GM23338 (cell line): ENCODE measurements around the gene PPME1. TPM values are rescaled to one million over a fixed set of nuclear protein-coding genes. Genes with fewer than 3 reads are reported as not detected.

Experiments used
- ATAC-seq: fragments of 200-7000 bp; cut with Tn5 transposase; 3 replicates; pipeline ENCODE4 v1.9.1; 2020
- DNase-seq: peaks from one replicate; pipeline ENCODE4 v3.0.0-alpha.2; 2015; ENCODE audit warnings: low spot score
- H2AFZ ChIP-seq: fragments of 200-600 bp; sonication (generic); 2 replicates; pipeline ENCODE4 v1.8.0; 2016; ENCODE audit warnings: antibody characterized with exemption, mild to moderate bottlenecking, moderate library complexity
- H3F3A ChIP-seq: fragments of 200-600 bp; sonication (generic); replicated peaks from 2 replicates; pipeline ENCODE4 v1.8.0; 2017; ENCODE audit warnings: antibody characterized with exemption, mixed run types, low read depth
- H3K27ac ChIP-seq: fragments of 200-600 bp; sonication (generic); 2 replicates; pipeline ENCODE4 v1.6.1; 2016; ENCODE audit warnings: low read depth
- H3K27me3 ChIP-seq: fragments of 200-600 bp; sonication (generic); 2 replicates; pipeline ENCODE4 v1.8.0; 2016; ENCODE audit warnings: mild to moderate bottlenecking, mixed run types, moderate library complexity; ENCODE audit not compliant: insufficient read depth
- H3K36me3 ChIP-seq: fragments of 200-600 bp; sonication (generic); 2 replicates; pipeline ENCODE4 v1.8.0; 2016; ENCODE audit warnings: mild to moderate bottlenecking; ENCODE audit not compliant: insufficient read depth
- H3K4me1 ChIP-seq: fragments of 200-600 bp; sonication (generic); 2 replicates; pipeline ENCODE4 v1.8.0; 2016; ENCODE audit warnings: mild to moderate bottlenecking, moderate library complexity; ENCODE audit not compliant: insufficient read depth
- H3K4me2 ChIP-seq: fragments of 200-600 bp; sonication (generic); 2 replicates; pipeline ENCODE4 v1.7.1; 2017; ENCODE audit warnings: mixed run types
- H3K4me3 ChIP-seq: fragments of 200-600 bp; sonication (generic); 2 replicates; pipeline ENCODE4 v1.6.1; 2016; ENCODE audit warnings: mixed run types
- H3K79me2 ChIP-seq: fragments of 200-600 bp; sonication (generic); replicated peaks from 2 replicates; pipeline ENCODE4 v1.8.0; 2017; ENCODE audit warnings: mild to moderate bottlenecking; ENCODE audit not compliant: insufficient read depth
- H3K9me2 ChIP-seq: fragments of 200-600 bp; sonication (generic); 2 replicates; pipeline ENCODE4 v1.8.0; 2017; ENCODE audit not compliant: insufficient read depth
- H4K20me1 ChIP-seq: fragments of 200-600 bp; sonication (generic); replicated peaks from 2 replicates; pipeline ENCODE4 v1.8.0; 2017; ENCODE audit warnings: mild to moderate bottlenecking; ENCODE audit not compliant: insufficient read depth
- H3K27ac Mint-ChIP-seq: 2 replicates; pipeline ENCODE4 v1.8.0; 2020; ENCODE audit warnings: inconsistent platforms, mild to moderate bottlenecking, moderate library complexity, mixed read lengths
- H3K27me3 Mint-ChIP-seq: 3 replicates; pipeline ENCODE4 v1.8.0; 2022; ENCODE audit warnings: low read depth, mild to moderate bottlenecking, moderate library complexity, mixed read lengths, inconsistent platforms; ENCODE audit not compliant: insufficient read depth, poor library complexity
- H3K36me3 Mint-ChIP-seq: 3 replicates; pipeline ENCODE4 v1.8.0; 2021; ENCODE audit warnings: low read depth, mild to moderate bottlenecking, inconsistent platforms, moderate library complexity, mixed read lengths
- H3K4me1 Mint-ChIP-seq: 3 replicates; pipeline ENCODE4 v1.8.0; 2020; ENCODE audit warnings: mild to moderate bottlenecking, inconsistent platforms, mixed read lengths
- H3K4me3 Mint-ChIP-seq: 3 replicates; pipeline ENCODE4 v1.8.0; 2021; ENCODE audit warnings: moderate library complexity, mild to moderate bottlenecking, inconsistent platforms, mixed read lengths
- H3K9me3 Mint-ChIP-seq: 3 replicates; pipeline ENCODE4 v1.8.0; 2020; ENCODE audit warnings: moderate library complexity, mild to moderate bottlenecking, inconsistent platforms, mixed read lengths
- CREB1 ChIP-seq: fragments of 250-450 bp; sonication (Bioruptor Pico); IDR thresholded peaks from 2 replicates; pipeline ENCODE4 v1.5.0; 2020; ENCODE audit warnings: low read depth, mild to moderate bottlenecking, moderate library complexity
- EZH2 ChIP-seq: fragments of 200-600 bp; sonication (generic); IDR thresholded peaks from one replicate; pipeline ENCODE4 v1.8.0; 2017; ENCODE audit warnings: antibody characterized with exemption, mild to moderate bottlenecking, low read depth; ENCODE audit not compliant: unreplicated experiment
- EZH2phosphoT487 ChIP-seq: fragments of 200-600 bp; sonication (generic); IDR thresholded peaks from one replicate; pipeline ENCODE4 v1.8.1; 2018; ENCODE audit warnings: antibody characterized with exemption; ENCODE audit not compliant: unreplicated experiment
- JUNB ChIP-seq: IDR thresholded peaks from one replicate; pipeline ENCODE4 v1.6.1; 2016; ENCODE audit warnings: antibody characterized with exemption; ENCODE audit not compliant: unreplicated experiment
- POLR2AphosphoS5 ChIP-seq: IDR thresholded peaks from 2 replicates; pipeline ENCODE4 v1.6.1; 2016; ENCODE audit warnings: antibody characterized with exemption, low read depth
- ZNF331 ChIP-seq: fragments of 250-450 bp; sonication (Bioruptor Pico); IDR thresholded peaks from 2 replicates; pipeline ENCODE4 v1.5.0; 2020; ENCODE audit warnings: low read depth, mild to moderate bottlenecking, moderate library complexity
- polyA plus RNA-seq: library from polyadenylated mRNA; unstranded; fragments of >200 nt; fragmentation: Nextera tagmentation; extraction: Ambion mirVana; gene quantifications from 2 replicates; pipeline ENCODE4 v1.2.1, GENCODE V29; 2016
- total RNA-seq: library from RNA; depleted of rRNA; stranded (reverse); fragments of >200 nt; shearing (Covaris generic); gene quantifications from 2 replicates; pipeline ENCODE4 v1.2.3, GENCODE V29; 2014
- TF ChIP-seq, protein P1 (sequence below): IDR thresholded peaks from 2 replicates; pipeline ENCODE4 v1.6.1; 2016; ENCODE audit warnings: antibody characterized with exemption
- TF ChIP-seq, protein P2 (sequence below): fragments of 250-450 bp; sonication (Bioruptor Pico); IDR thresholded peaks from 2 replicates; pipeline ENCODE4 v1.5.0; 2020; ENCODE audit warnings: mild to moderate bottlenecking, moderate library complexity

Gene PPME1
- total and polyA plus RNA-seq, 2 experiments from 2014 or later, result 32.1 to 37.2 TPM

GRCh38 chr11:74138572-74138971 is 32.5 kb upstream of the PPME1 start:
- Mint-ChIP-seq H3K36me3 (peaks cover 23% of the 10 kb centered on the region; the same call in 2 of the 3 replicates), H3K4me3 (no peak overlapping the region), H3K27me3 (peaks cover 2% of the 10 kb centered on the region), H3K4me1 (peaks cover 21% of the 10 kb centered on the region), H3K9me3 (peaks cover 2% of the 10 kb centered on the region; the same call in 1 of the 3 replicates), H3K27ac (peak overlapping the region; percentile 81)
- H3K27me3 ChIP-seq, result no peaks in the 10 kb centered on the region
- H3K79me2 ChIP-seq, result no peaks in the 10 kb centered on the region
- H3K4me1 ChIP-seq, result peaks cover 10% of the 10 kb centered on the region; the same call in 1 of the 2 replicates
- no peak for ATAC-seq
- H3K36me3 ChIP-seq, result peaks cover 3% of the 10 kb centered on the region; the same call in 1 of the 2 replicates
- no peak overlapping the region for H3K4me2 ChIP-seq
- no peak overlapping the region for H3K4me3 ChIP-seq
- H3F3A ChIP-seq, result no peaks in the 10 kb centered on the region
- peak overlapping the region; percentile 91 for H3K27ac ChIP-seq
- peak; percentile 12 for DNase-seq
- H4K20me1 ChIP-seq, result no peaks in the 10 kb centered on the region
- no peaks in the 10 kb centered on the region for H3K9me2 ChIP-seq
- TF ChIP-seq CREB1 (no peak), POLR2AphosphoS5 (no peak), JUNB (no peak), ZNF331 (no peak), EZH2 (no peak), EZH2phosphoT487 (no peak)
- TF ChIP-seq, protein P1, sequence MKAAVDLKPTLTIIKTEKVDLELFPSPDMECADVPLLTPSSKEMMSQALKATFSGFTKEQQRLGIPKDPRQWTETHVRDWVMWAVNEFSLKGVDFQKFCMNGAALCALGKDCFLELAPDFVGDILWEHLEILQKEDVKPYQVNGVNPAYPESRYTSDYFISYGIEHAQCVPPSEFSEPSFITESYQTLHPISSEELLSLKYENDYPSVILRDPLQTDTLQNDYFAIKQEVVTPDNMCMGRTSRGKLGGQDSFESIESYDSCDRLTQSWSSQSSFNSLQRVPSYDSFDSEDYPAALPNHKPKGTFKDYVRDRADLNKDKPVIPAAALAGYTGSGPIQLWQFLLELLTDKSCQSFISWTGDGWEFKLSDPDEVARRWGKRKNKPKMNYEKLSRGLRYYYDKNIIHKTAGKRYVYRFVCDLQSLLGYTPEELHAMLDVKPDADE, result no peak
- TF ChIP-seq, protein P2, sequence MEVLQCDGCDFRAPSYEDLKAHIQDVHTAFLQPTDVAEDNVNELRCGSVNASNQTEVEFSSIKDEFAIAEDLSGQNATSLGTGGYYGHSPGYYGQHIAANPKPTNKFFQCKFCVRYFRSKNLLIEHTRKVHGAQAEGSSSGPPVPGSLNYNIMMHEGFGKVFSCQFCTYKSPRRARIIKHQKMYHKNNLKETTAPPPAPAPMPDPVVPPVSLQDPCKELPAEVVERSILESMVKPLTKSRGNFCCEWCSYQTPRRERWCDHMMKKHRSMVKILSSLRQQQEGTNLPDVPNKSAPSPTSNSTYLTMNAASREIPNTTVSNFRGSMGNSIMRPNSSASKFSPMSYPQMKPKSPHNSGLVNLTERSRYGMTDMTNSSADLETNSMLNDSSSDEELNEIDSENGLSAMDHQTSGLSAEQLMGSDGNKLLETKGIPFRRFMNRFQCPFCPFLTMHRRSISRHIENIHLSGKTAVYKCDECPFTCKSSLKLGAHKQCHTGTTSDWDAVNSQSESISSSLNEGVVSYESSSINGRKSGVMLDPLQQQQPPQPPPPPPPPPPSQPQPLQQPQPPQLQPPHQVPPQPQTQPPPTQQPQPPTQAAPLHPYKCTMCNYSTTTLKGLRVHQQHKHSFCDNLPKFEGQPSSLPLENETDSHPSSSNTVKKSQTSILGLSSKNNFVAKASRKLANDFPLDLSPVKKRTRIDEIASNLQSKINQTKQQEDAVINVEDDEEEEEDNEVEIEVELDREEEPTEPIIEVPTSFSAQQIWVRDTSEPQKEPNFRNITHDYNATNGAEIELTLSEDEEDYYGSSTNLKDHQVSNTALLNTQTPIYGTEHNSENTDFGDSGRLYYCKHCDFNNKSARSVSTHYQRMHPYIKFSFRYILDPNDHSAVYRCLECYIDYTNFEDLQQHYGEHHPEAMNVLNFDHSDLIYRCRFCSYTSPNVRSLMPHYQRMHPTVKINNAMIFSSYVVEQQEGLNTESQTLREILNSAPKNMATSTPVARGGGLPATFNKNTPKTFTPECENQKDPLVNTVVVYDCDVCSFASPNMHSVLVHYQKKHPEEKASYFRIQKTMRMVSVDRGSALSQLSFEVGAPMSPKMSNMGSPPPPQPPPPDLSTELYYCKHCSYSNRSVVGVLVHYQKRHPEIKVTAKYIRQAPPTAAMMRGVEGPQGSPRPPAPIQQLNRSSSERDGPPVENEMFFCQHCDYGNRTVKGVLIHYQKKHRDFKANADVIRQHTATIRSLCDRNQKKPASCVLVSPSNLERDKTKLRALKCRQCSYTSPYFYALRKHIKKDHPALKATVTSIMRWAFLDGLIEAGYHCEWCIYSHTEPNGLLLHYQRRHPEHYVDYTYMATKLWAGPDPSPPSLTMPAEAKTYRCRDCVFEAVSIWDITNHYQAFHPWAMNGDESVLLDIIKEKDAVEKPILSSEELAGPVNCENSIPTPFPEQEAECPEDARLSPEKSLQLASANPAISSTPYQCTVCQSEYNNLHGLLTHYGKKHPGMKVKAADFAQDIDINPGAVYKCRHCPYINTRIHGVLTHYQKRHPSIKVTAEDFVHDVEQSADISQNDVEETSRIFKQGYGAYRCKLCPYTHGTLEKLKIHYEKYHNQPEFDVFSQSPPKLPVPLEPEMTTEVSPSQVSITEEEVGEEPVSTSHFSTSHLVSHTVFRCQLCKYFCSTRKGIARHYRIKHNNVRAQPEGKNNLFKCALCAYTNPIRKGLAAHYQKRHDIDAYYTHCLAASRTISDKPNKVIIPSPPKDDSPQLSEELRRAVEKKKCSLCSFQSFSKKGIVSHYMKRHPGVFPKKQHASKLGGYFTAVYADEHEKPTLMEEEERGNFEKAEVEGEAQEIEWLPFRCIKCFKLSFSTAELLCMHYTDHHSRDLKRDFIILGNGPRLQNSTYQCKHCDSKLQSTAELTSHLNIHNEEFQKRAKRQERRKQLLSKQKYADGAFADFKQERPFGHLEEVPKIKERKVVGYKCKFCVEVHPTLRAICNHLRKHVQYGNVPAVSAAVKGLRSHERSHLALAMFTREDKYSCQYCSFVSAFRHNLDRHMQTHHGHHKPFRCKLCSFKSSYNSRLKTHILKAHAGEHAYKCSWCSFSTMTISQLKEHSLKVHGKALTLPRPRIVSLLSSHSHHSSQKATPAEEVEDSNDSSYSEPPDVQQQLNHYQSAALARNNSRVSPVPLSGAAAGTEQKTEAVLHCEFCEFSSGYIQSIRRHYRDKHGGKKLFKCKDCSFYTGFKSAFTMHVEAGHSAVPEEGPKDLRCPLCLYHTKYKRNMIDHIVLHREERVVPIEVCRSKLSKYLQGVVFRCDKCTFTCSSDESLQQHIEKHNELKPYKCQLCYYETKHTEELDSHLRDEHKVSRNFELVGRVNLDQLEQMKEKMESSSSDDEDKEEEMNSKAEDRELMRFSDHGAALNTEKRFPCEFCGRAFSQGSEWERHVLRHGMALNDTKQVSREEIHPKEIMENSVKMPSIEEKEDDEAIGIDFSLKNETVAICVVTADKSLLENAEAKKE (CRISPR knock-in tag), result no peak
- no peak overlapping the region for H2AFZ ChIP-seq
